H1 (cell line): ENCODE results near the gene CDK5. TPM values are rescaled to one million over a fixed set of nuclear protein-coding genes. Genes with fewer than 3 reads are reported as not detected.

ENCODE experiments used
- BACH1 ChIP-seq: IDR thresholded peaks from 2 replicates; pipeline ENCODE4 v1.6.1; 2012; ENCODE audit warnings: low read length, improper control_type of control experiment
- BCL11A ChIP-seq, 2 experiments: IDR thresholded peaks; one replicate each; pipeline ENCODE4 v1.6.1; 2011; ENCODE audit warnings: low read depth in 2 of 2, low read length in 2 of 2, mild to moderate bottlenecking in 2 of 2
- CEBPB ChIP-seq: IDR thresholded peaks from 2 replicates; pipeline ENCODE4 v1.6.1; 2012; ENCODE audit warnings: low read depth, low read length
- CHD1 ChIP-seq: IDR thresholded peaks from 2 replicates; pipeline ENCODE4 v1.6.1; 2012; ENCODE audit warnings: low read depth, low read length, improper control_type of control experiment
- EGR1 ChIP-seq: IDR thresholded peaks from 2 replicates; pipeline ENCODE4 v1.6.1; 2011; ENCODE audit warnings: low read depth, low read length, borderline replicate concordance
- GTF2F1 ChIP-seq: IDR thresholded peaks from 2 replicates; pipeline ENCODE4 v1.6.1; 2012; ENCODE audit warnings: low read depth, low read length, improper control_type of control experiment, borderline replicate concordance
- HDAC2 ChIP-seq, 2 experiments: fragments of 300-600 bp in 1 of 2; sonication (generic) in 1 of 2; IDR thresholded peaks; 2 replicates each; pipeline ENCODE4 v1.6.1; 2011 to 2012; ENCODE audit warnings: low read depth in 2 of 2, low read length in 2 of 2, mild to moderate bottlenecking in 2 of 2, moderate library complexity in 2 of 2, borderline replicate concordance in 1 of 2, inconsistent platforms in 1 of 2
- HDAC6 ChIP-seq: IDR thresholded peaks from one replicate; pipeline ENCODE4 v1.7.1; 2012; ENCODE audit warnings: low read depth, mild to moderate bottlenecking, inconsistent platforms, low read length, moderate library complexity
- JUN ChIP-seq: IDR thresholded peaks from 2 replicates; pipeline ENCODE4 v1.6.1; 2011; ENCODE audit warnings: low read depth, mild to moderate bottlenecking, improper control_type of control experiment, low read length
- KDM1A ChIP-seq: fragments of 200-600, 300-600 bp; sonication (generic); IDR thresholded peaks from 2 replicates; pipeline ENCODE4 v1.7.1; 2016; ENCODE audit warnings: mild to moderate bottlenecking, low read length, borderline replicate concordance
- NRF1 ChIP-seq: IDR thresholded peaks from 2 replicates; pipeline ENCODE4 v1.6.1; 2011; ENCODE audit warnings: mild to moderate bottlenecking, low read depth, low read length, improper control_type of control experiment
- PHF8 ChIP-seq: fragments of 200-600 bp; sonication (generic); conservative IDR thresholded peaks from 2 replicates; pipeline ENCODE4 v1.7.1; 2012; ENCODE audit warnings: low read depth, mild to moderate bottlenecking, inconsistent platforms, low read length, moderate library complexity
- POLR2AphosphoS5 ChIP-seq: IDR thresholded peaks from 2 replicates; pipeline ENCODE4 v1.6.1; 2011; ENCODE audit warnings: low read depth, low read length
- SAP30 ChIP-seq: fragments of 300-600 bp; sonication (generic); IDR thresholded peaks from 2 replicates; pipeline ENCODE4 v1.7.1; 2012; ENCODE audit warnings: low read length, moderate library complexity, mild to moderate bottlenecking, inconsistent platforms; ENCODE audit not compliant: insufficient read depth, insufficient replicate concordance
- SIN3A ChIP-seq, 2 experiments: IDR thresholded peaks in 1 of 2; conservative IDR thresholded peaks in 1 of 2; 2 replicates each; pipeline ENCODE4 v1.6.1; 2011 to 2012; ENCODE audit warnings: low read length in 2 of 2, improper control_type of control experiment in 1 of 2, low read depth in 1 of 2, mild to moderate bottlenecking in 1 of 2
- SIRT6 ChIP-seq: IDR thresholded peaks from one replicate; pipeline ENCODE4 v1.7.1; 2012; ENCODE audit warnings: low read length, inconsistent platforms
- SIX5 ChIP-seq: IDR thresholded peaks from 2 replicates; pipeline ENCODE4 v1.6.1; 2011; ENCODE audit warnings: mild to moderate bottlenecking, low read depth, low read length
- SP4 ChIP-seq: IDR thresholded peaks from 2 replicates; pipeline ENCODE4 v1.6.1; 2012; ENCODE audit warnings: low read length, inconsistent platforms
- TAF7 ChIP-seq: optimal IDR thresholded peaks from 2 replicates; pipeline ENCODE3; 2011; ENCODE audit warnings: low read depth, mild to moderate bottlenecking, inconsistent platforms, low read length, moderate library complexity, borderline replicate concordance
- TEAD4 ChIP-seq: IDR thresholded peaks from 2 replicates; pipeline ENCODE4 v1.6.1; 2012; ENCODE audit warnings: low read depth, low read length, inconsistent platforms, mixed read lengths
- polyA plus RNA-seq, 7 experiments: library from polyadenylated mRNA; depleted of rRNA in 3 of 7; stranded (reverse) in 5 of 7; unstranded in 2 of 7; fragments of >200 nt in 5 of 7; fragments of 200-250 nt in 2 of 7; gene quantifications; 1 replicate in 5 of 7; 2 replicates in 1 of 7; 4 replicates in 1 of 7; pipeline versions ENCODE4 v1.2.1 to v1.2.3, GENCODE V29; 2011 to 2013; ENCODE audit warnings: missing spikeins in 2 of 7, mixed read lengths in 2 of 7
- total RNA-seq: library from RNA; stranded (reverse); fragmentation: NEBNext Ultra II Directional; extraction: Animal tissue kit (Norgen Biotek cat#: 25700); gene quantifications from 2 replicates; pipeline ENCODE4 v1.2.1, GENCODE V29; 2021
- TF ChIP-seq, protein P1 (sequence below): IDR thresholded peaks from 2 replicates; pipeline ENCODE4 v1.6.1; 2012; ENCODE audit warnings: inconsistent platforms

Gene CDK5
- total and polyA plus RNA-seq, 2 of the 8 experiments (the other 6 are each of a cell fraction or from before 2014, with no cell fraction given): 22.8 to 37.2 TPM

GRCh38 chr7:151080522-151081169, 22.9 kb upstream of the CDK5 start, which contains the start of gene FASTK (continued):
- TF ChIP-seq SIX5 (no peak), SP4 (no peak), GTF2F1 (no peak), TEAD4 (no peak), SIN3A (conservative IDR thresholded peaks at IDR 0.05 in 1 of 2, IDR thresholded peaks at IDR 0.05 in 1 of 2; ENCODE audit: low read depth in 1 of 2, low read length in 2 of 2) (peak in 1 of 2 experiments; percentile 63; a peak in 2 of 4 replicates), EGR1 (no peak), POLR2AphosphoS5 (0 out of 2 replicates have a peak, but pooled peaks have one; percentile 53), CHD1 (no peak), SIRT6 (no peak), HDAC2 (IDR thresholded peaks at IDR 0.05; ENCODE audit: borderline replicate concordance in 1 of 2, low read depth in 2 of 2, low read length in 2 of 2) (no peak), TAF7 (no peak), PHF8 (peak; percentile 85), JUN (no peak), BCL11A (IDR thresholded peaks at IDR 0.05; ENCODE audit: low read depth in 2 of 2, low read length in 2 of 2) (no peak), NRF1 (no peak), SAP30 (no peak), CEBPB (no peak), HDAC6 (no peak), KDM1A (no peak), BACH1 (no peak)
- TF ChIP-seq, protein P1, sequence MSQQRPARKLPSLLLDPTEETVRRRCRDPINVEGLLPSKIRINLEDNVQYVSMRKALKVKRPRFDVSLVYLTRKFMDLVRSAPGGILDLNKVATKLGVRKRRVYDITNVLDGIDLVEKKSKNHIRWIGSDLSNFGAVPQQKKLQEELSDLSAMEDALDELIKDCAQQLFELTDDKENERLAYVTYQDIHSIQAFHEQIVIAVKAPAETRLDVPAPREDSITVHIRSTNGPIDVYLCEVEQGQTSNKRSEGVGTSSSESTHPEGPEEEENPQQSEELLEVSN: no peak
- TF ChIP-seq, all 59 proteins: peak for 13
